Pulmonary artery endothelial cell (primary cell): ENCODE measurements around the gene GCSAM. TPM values are rescaled to one million over a fixed set of nuclear protein-coding genes. Genes with fewer than 3 reads are reported as not detected.

ENCODE experiments used
- DNase-seq: peaks from one replicate; pipeline ENCODE4 v3.0.0-alpha.2; 2011; ENCODE audit warnings: low read depth, low spot score
- total RNA-seq: library from RNA; depleted of rRNA; stranded (reverse); fragments of >200 nt; gene quantifications from 2 replicates; pipeline ENCODE4 v1.2.3, GENCODE V29; 2014

Gene GCSAM
- not detected in 2 replicates for total RNA-seq

- no peak for DNase-seq
Observed at GRCh38 chr3:112132975-112133448, at the start of gene GCSAM. Gene GCSAM, minus strand, starts transcription at chr3:112133248. Its CDS starts 128 bp downstream, at chr3:112133120.

DNA sequence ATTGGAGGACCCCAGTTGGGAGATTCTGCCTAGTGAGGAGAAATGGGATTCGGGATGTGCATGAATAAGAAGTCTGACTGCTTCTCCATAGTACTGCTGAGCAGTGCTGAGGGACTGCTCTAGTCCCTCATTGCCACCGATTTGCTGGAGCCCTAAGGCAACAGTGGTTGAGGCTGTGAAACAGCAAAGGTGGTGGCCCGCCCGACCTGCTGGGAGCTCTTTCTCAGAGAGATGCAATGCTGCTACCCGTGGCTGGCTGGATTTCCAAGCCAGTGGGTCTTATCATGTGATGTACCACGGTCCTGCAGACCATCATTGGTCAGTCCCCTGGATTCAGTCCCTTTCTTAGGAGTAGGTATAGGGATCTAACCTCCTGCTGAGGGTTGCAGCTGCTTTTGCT lies 42.6 kb upstream of the GCSAM start:
- no peak for DNase-seq

- no peak for DNase-seq
Observed at GRCh38 chr3:112175037-112175436, 42.0 kb upstream of the GCSAM start.

GRCh38 chr3:112171144-112171543 lies 38.1 kb upstream of the GCSAM start:
- DNase-seq: no peak

DNA sequence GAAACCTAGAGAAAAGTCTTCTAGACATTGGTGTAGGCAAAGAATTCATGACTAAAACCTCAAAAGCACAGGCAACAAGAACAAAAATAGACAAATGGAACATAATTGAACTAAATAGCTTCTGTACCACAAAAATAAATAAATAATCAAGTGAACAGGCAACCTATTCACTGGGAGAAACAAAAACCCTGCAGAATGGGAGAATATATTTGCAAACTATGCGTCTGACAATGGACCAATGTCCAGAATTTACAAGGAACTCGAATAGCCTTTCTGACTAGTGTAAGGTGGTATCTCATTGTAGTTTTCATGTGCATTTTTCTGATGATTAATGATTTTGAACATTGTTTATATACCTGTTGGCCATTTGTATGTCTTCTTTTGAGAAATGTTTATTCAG lies 37.0 kb upstream of the GCSAM start:
- no peak for DNase-seq

DNA sequence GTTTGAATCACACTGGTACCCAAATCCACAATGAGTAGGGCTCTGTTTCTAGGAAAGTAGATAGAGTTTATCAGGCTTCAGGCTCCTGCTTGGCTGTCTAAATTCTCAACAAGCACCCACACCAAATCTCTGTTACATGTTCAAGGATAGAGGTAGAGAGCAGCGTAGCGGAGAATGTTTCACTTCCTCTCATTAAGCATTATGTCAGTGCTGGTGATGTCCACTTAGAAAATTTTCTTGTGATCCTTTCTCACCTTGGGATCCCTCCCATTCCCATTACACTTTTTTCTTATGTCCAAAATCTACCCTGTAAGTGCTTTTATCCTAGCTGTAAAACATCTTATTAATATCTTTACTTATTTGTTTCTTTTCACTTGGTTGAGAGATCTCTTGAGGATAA lies 34.7 kb upstream of the GCSAM start:
- DNase-seq: no peak

DNA sequence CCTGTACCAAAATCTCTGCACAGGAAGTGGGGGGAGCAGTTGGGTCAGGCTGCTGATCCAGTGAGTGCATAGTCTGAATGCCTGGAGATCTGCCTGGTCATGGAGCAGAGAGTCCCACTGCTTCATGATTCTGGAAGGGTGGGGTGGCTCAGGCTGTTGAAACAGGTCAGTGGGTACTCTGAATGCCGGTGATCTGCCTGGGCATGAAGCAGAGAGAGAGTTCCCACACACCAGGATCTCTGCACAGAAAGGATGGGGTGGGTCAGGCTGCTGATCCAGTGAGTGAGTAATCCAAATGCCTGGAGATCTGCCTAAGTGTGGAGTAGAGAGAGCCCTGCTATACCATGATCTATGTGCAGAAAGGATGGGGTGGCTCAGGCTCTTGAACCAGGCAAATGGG lies 16.1 kb upstream of the GCSAM start:
- no peak for DNase-seq

GRCh38 chr3:112143689-112144088 lies 10.6 kb upstream of the GCSAM start:
- no peak for DNase-seq

- no peak for DNase-seq
Observed at GRCh38 chr3:112143251-112143650, 10.2 kb upstream of the GCSAM start.

- no peak for DNase-seq
Observed at GRCh38 chr3:112141293-112141692, 8.2 kb upstream of the GCSAM start.

- no peak for DNase-seq
Observed at GRCh38 chr3:112140584-112140983, 7.5 kb upstream of the GCSAM start.

DNA sequence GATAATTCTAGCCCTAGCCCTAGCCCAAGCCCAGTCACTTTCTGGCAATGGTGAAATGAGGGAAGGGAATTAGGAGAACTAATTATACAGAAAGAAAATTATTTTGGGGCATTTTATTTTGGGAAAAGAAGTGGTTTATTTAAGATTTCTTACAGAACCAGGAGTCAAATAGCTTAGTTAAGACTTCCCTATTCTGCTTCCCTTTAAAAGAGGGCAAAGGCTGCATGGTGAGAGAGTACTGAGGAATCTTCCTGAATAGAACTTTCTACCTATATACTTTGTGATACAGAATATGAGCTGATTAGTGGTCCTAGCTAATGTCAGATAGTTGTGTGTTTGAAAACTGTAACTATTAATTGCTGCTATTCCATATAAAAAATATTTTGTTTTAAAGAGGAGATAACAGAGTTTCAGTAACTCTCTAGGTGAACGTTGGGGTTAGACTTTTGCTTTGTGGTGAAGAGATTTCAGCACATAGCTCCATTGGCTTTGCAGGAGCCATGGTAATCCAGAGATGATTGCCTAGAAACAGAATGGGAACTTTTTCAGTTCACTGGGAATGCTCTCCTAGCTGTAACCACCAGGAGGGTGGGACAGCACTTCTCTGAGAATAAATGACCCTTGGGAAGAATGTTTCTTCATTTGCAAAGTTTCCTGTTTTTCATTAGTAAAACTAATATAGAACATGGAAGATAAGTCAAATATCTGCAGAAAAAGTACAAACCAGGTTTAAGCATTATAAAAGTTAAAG lies 5.3 kb upstream of the GCSAM start:
- no peak for DNase-seq

DNA sequence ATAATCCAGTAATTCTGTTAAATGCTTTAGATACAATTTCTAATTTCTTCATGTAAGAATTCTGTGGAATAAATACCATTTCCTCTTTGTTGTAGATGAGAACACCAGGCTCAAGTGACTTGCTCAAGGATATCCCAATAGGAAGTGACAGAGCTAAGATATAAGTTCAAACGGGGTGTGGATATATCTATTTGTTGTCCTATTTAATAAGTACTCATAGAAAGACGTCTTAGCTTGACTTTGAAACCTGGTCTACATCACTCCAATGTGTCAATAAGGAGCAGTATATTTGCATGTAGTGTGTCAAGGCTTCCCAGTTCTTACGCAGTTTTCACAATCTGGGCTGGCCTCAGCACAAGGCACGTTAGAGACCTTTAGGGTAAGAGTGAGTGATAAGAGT lies 4.7 kb upstream of the GCSAM start:
- DNase-seq: no peak

DNA sequence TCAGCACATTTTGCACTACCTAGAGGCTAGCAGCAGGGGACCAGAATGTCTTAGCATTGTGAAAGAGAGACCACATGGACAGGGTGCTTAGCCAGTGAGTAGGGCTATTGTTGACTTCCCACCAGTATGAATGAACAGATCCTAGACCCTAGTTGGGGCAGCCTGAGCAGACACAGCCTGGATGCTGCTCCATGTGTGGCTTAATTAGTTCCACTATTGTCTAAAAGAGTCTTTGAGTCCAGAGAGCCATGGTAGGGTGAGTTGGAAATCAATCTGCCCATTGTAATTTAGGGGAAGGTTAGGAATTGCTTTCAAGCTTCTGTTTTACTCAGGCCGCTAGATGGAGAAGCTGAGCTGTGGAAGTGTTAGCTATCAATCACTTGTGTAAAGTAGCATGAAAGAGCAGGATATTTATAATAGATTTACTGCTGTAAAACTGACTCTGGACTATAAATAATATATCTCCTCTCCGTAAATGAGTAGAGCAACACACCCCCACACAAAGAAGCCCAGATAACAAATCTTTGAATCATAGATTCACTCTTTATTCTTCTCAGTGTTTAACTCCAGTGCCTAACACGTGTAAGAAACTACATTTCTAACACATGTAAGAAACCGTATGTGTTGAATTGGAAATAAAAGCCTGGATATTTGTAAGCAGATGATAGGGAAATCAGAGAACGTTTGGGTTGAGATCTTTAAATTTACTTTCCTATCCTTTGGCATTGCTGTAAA lies 4.1 kb upstream of the GCSAM start:
- DNase-seq: no peak

DNA sequence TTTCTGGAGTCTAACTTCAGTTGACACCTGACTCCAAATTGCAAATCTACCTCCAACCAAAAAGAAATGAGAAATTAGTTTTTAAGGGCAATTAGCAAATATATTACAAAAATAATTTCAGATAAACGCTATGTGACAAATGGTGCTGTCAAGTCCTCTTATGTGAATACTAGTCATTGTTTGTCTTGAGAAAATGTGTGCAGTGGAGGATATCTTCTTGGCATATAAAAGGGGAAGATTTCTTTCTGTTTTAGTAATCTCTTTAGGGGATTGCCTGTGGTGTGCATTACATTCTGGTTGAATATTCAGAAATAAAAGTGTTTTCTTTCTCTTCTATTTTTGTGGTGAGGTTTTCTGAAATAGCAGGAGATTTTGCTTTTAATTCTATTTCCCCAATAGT lies 3.0 kb upstream of the GCSAM start:
- no peak for DNase-seq

DNA sequence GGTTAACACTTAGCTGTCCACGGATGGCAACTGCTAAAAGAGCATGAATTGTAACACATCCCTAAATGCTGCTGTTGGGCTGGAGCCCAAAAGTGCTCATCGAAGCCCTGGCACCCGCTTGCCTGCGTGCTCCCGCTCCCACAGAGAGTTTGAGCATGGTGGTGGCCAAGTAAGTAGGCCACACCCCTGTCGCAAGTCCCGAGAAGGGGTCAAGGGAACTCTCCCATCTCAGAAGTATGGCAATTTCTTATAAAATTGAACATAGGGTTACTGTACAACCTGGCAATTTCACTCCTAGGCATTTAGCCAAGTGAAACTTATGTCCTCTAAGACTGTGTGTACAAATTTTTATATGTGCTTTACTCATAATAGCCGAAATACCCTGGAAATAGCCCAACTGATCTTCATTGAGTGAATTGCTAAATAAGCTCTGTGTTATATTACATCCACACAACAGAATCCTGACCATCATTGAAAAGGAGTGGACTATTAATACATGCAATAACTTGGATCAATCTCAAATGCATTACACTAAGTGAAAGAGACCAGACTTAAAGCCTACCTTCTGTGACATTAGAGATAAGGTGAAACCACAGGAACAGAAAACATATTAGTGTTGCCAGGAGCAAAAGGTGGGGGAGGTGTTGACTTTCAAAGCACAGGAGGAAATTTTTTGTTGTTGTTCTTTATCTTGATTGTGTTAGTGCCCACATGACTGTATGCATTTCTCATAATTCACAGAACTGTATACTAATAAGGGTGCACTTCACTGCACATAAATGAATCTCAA lies 1.5 kb upstream of the GCSAM start:
- DNase-seq: no peak

GRCh38 chr3:112133626-112134334 lies 732 bp upstream of the GCSAM start:
- no peak for DNase-seq

DNA sequence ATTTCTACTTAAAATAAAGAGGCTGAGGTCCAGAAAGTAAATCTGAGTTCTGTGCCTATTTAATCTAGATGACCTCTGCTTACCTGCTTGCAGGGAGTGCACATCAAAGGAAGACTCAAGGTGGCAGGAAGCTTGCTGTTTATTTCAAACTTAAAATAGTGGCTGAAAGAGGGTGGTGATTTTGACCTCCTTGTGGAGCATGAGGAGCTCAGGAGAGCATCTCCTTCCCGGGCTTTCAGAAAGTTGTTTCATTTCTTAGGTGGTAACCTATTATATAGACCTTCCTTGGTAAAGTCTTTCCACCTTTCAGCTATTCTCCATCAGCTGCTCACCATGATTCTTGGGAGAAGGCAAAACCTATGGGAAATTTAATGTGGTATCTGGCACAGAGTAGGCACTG lies 494 bp downstream of the GCSAM start:
- DNase-seq: no peak

DNA sequence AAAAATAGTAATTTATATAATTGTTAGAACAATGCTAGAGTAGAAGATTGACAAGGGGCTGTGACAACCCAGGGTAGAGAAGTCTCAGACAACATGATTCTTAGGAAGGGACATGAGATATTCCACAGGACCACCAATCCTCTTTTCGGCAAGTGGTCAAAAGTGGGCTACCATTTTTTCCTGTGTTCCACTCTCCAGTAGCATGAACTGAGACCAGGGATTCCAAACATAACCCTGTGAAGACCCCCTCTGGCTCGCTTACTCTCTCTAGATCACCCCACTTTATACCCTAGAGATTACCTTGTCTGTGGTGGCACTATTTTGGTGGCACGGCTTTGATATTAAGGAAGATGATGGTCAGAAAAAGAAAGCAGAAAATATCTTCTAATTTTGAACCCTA lies 960 bp downstream of the GCSAM start:
- DNase-seq: no peak

DNA sequence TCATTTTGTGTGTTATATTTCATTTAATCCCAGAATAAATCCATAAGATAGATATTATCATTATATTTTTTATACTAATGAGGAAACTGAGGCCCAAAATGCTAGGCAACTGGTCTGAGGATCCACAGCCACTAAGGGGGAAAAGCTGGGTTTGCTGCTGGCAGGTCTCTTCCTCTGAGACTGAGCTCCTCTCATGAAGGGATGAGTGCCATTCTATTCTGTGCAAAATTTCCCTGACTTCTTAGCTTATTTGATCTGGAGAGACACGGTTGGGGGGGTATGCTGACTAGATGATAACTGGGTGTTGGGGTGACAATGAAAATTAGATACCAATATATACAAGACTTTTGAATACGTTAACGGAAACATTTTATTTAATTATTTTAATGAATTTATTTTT lies 1.9 kb downstream of the GCSAM start:
- no peak for DNase-seq

DNA sequence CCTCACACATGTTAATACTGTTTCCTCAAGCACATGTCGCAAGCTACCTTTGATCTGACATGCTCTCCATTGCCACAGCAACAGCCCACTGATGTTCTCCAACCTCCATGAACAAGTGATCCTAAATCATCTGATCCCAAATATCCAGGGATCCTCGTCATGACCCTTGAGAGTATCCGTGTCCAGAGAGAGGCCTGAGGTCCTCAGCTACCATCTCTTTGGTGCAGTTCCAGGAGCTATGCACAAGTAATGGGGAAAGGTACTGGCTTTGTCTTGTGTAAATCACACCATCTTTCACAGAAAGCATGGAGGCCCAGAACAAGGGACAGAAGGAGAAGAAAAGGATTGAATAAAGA lies 2.4 kb downstream of the GCSAM start:
- no peak for DNase-seq
